GM12891 (cell line): Measurements from ENCODE around the gene CAPN7.

Source experiments
- POLR2A ChIP-seq: IDR thresholded peaks from 2 replicates; pipeline ENCODE4 v1.6.1; 2011; ENCODE audit warnings: low read depth, low read length, control low read depth
- POLR2AphosphoS5 ChIP-seq: IDR thresholded peaks from 2 replicates; pipeline ENCODE4 v1.6.1; 2011; ENCODE audit warnings: low read depth, low read length, control low read depth
- SPI1 ChIP-seq: IDR thresholded peaks from 2 replicates; pipeline ENCODE4 v1.6.1; 2011; ENCODE audit warnings: low read depth, low read length, control low read depth
- TAF1 ChIP-seq: IDR thresholded peaks from 2 replicates; pipeline ENCODE4 v1.6.1; 2011; ENCODE audit warnings: low read depth, low read length, control low read depth

DNA sequence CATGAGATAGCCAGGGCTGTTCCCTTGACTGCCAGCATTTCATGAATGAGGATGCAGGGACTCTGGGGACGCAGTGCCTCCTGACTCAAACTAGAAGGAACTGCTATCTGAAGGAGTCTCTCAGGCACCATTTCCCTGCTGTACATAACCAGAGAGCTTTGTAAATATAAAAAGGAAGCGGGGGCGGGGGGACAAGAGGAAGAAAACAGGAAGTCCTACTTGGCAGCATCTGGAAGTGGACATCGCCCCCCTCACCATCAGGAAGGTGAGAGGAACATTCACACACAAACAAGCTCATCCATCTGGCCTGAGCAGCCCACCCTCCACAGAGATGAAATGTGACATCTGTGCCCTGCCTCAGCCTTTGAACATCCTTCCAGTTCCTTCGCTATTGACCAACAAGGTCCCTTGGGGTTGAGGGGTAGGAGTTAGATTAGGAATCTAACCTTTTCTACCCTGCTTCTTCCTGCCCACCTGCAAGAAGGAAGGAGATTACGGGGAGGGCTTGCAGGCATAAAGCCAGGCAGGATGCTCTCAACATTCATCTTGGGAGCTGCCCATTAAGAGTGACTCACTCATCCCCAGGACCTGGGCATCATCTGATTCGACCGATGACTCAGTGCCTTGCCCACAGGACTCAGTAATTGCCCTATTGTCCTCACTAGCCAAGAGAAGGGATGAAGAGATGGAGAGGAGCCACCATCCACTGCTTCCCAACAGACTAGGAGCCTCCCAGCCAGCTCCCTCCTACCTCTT, 94.5 kb downstream of the CAPN7 start:
- TF ChIP-seq POLR2A, result no peak
- TF ChIP-seq SPI1, result 0 out of 2 replicates have a peak, but pooled peaks have one; percentile 23
- TF ChIP-seq POLR2AphosphoS5, result no peak
- no peak for TF ChIP-seq TAF1
